ENCODE measurements around the gene BATF3.

Gene BATF3

GRCh38 chr1:212675675-212676074 lies 24.0 kb downstream of the BATF3 start:
- Histone ChIP-seq H3K9me3 (ENCODE audit: control insufficient read depth, low read length) (no peaks in the 10 kb centered on the region), H3K36me3 (ENCODE audit: control insufficient read depth, insufficient read depth, low read length) (no peaks in the 10 kb centered on the region), H3K4me3 (ENCODE audit: low read length) (no peak overlapping the region), H3K4me1 (ENCODE audit: control insufficient read depth, insufficient read depth, low read length) (no peaks in the 10 kb centered on the region), H3K9ac (ENCODE audit: low read length) (no peak overlapping the region), H3K27me3 (ENCODE audit: control insufficient read depth, insufficient read depth, low read length) (no peaks in the 10 kb centered on the region)

- Histone ChIP-seq H3K36me3 (ENCODE audit: control insufficient read depth, insufficient read depth, low read length) (no peaks in the 10 kb centered on the region), H3K27me3 (ENCODE audit: control insufficient read depth, insufficient read depth, low read length) (no peaks in the 10 kb centered on the region), H3K4me3 (ENCODE audit: low read length) (no peak overlapping the region), H3K4me1 (ENCODE audit: control insufficient read depth, insufficient read depth, low read length) (no peaks in the 10 kb centered on the region), H3K9ac (ENCODE audit: low read length) (no peak overlapping the region), H3K9me3 (ENCODE audit: control insufficient read depth, low read length) (no peaks in the 10 kb centered on the region)
Observed at GRCh38 chr1:212674872-212675271, 24.8 kb downstream of the BATF3 start.

- H3K4me1 ChIP-seq (ENCODE audit: control insufficient read depth, insufficient read depth, low read length): peaks cover 5% of the 10 kb centered on the region
- H3K9ac ChIP-seq (ENCODE audit: low read length): no peak overlapping the region
- H3K9me3 ChIP-seq (ENCODE audit: control insufficient read depth, low read length): no peaks in the 10 kb centered on the region
- no peak overlapping the region for H3K4me3 ChIP-seq (ENCODE audit: low read length)
- no peaks in the 10 kb centered on the region for H3K27me3 ChIP-seq (ENCODE audit: control insufficient read depth, insufficient read depth, low read length)
- no peaks in the 10 kb centered on the region for H3K36me3 ChIP-seq (ENCODE audit: control insufficient read depth, insufficient read depth, low read length)
Observed at GRCh38 chr1:212671342-212672031, 28.2 kb downstream of the BATF3 start.

GRCh38 chr1:212670882-212671281 lies 28.8 kb downstream of the BATF3 start:
- H3K4me3 ChIP-seq (ENCODE audit: low read length): no peak overlapping the region
- H3K9ac ChIP-seq (ENCODE audit: low read length): no peak overlapping the region
- H3K4me1 ChIP-seq (ENCODE audit: control insufficient read depth, insufficient read depth, low read length): peaks cover 5% of the 10 kb centered on the region
- no peaks in the 10 kb centered on the region for H3K9me3 ChIP-seq (ENCODE audit: control insufficient read depth, low read length)
- H3K27me3 ChIP-seq (ENCODE audit: control insufficient read depth, insufficient read depth, low read length): peaks cover 4% of the 10 kb centered on the region
- H3K36me3 ChIP-seq (ENCODE audit: control insufficient read depth, insufficient read depth, low read length): no peaks in the 10 kb centered on the region

- H3K4me1 ChIP-seq (ENCODE audit: control insufficient read depth, insufficient read depth, low read length): peaks cover 10% of the 10 kb centered on the region
Observed at GRCh38 chr1:212670301-212670700, 29.3 kb downstream of the BATF3 start.

GRCh38 chr1:212669600-212669999 lies 30.0 kb downstream of the BATF3 start:
- H3K36me3 ChIP-seq (ENCODE audit: control insufficient read depth, insufficient read depth, low read length): no peaks in the 10 kb centered on the region
- no peak overlapping the region for H3K4me3 ChIP-seq (ENCODE audit: low read length)
- H3K4me1 ChIP-seq (ENCODE audit: control insufficient read depth, insufficient read depth, low read length): peaks cover 10% of the 10 kb centered on the region
- peaks cover 6% of the 10 kb centered on the region for H3K27me3 ChIP-seq (ENCODE audit: control insufficient read depth, insufficient read depth, low read length)
- H3K9me3 ChIP-seq (ENCODE audit: control insufficient read depth, low read length): no peaks in the 10 kb centered on the region
- H3K9ac ChIP-seq (ENCODE audit: low read length): no peak overlapping the region

More at GRCh38 chr1:212670301-212670700, 29.3 kb downstream of the BATF3 start:
- H3K9ac ChIP-seq (ENCODE audit: low read length): no peak overlapping the region
- H3K27me3 ChIP-seq (ENCODE audit: control insufficient read depth, insufficient read depth, low read length): peaks cover 6% of the 10 kb centered on the region
- H3K4me3 ChIP-seq (ENCODE audit: low read length): no peak overlapping the region
- H3K36me3 ChIP-seq (ENCODE audit: control insufficient read depth, insufficient read depth, low read length): no peaks in the 10 kb centered on the region
- H3K9me3 ChIP-seq (ENCODE audit: control insufficient read depth, low read length): no peaks in the 10 kb centered on the region

- Histone ChIP-seq H3K4me3 (ENCODE audit: low read length) (no peak overlapping the region), H3K9ac (ENCODE audit: low read length) (no peak overlapping the region), H3K9me3 (ENCODE audit: control insufficient read depth, low read length) (no peaks in the 10 kb centered on the region), H3K36me3 (ENCODE audit: control insufficient read depth, insufficient read depth, low read length) (no peaks in the 10 kb centered on the region), H3K4me1 (ENCODE audit: control insufficient read depth, insufficient read depth, low read length) (peaks cover 10% of the 10 kb centered on the region), H3K27me3 (ENCODE audit: control insufficient read depth, insufficient read depth, low read length) (peaks cover 6% of the 10 kb centered on the region)
Observed at GRCh38 chr1:212669102-212669501, 30.5 kb downstream of the BATF3 start.

- Histone ChIP-seq H3K4me1 (ENCODE audit: control insufficient read depth, insufficient read depth, low read length) (peaks cover 10% of the 10 kb centered on the region), H3K9ac (ENCODE audit: low read length) (no peak overlapping the region), H3K36me3 (ENCODE audit: control insufficient read depth, insufficient read depth, low read length) (no peaks in the 10 kb centered on the region), H3K4me3 (ENCODE audit: low read length) (no peak overlapping the region), H3K9me3 (ENCODE audit: control insufficient read depth, low read length) (no peaks in the 10 kb centered on the region), H3K27me3 (ENCODE audit: control insufficient read depth, insufficient read depth, low read length) (peaks cover 6% of the 10 kb centered on the region)
Observed at GRCh38 chr1:212668477-212668876, 31.2 kb downstream of the BATF3 start.

GRCh38 chr1:212667223-212668139 lies 32.2 kb downstream of the BATF3 start:
- Histone ChIP-seq H3K4me3 (ENCODE audit: low read length) (no peak overlapping the region), H3K9ac (ENCODE audit: low read length) (no peak overlapping the region), H3K27me3 (ENCODE audit: control insufficient read depth, insufficient read depth, low read length) (peaks cover 6% of the 10 kb centered on the region), H3K36me3 (ENCODE audit: control insufficient read depth, insufficient read depth, low read length) (no peaks in the 10 kb centered on the region), H3K4me1 (ENCODE audit: control insufficient read depth, insufficient read depth, low read length) (peaks cover 10% of the 10 kb centered on the region), H3K9me3 (ENCODE audit: control insufficient read depth, low read length) (no peaks in the 10 kb centered on the region)

GRCh38 chr1:212666116-212666775 lies 33.4 kb downstream of the BATF3 start:
- no peak overlapping the region for H3K9ac ChIP-seq (ENCODE audit: low read length)
- H3K4me1 ChIP-seq (ENCODE audit: control insufficient read depth, insufficient read depth, low read length): peaks cover 10% of the 10 kb centered on the region

GRCh38 chr1:212665241-212666115 lies 34.2 kb downstream of the BATF3 start:
- peak overlapping the region; percentile 38 for H3K4me3 ChIP-seq (ENCODE audit: low read length)
- no peaks in the 10 kb centered on the region for H3K9me3 ChIP-seq (ENCODE audit: control insufficient read depth, low read length)
- peak overlapping the region; percentile 68 for H3K9ac ChIP-seq (ENCODE audit: low read length)
- peaks cover 10% of the 10 kb centered on the region for H3K4me1 ChIP-seq (ENCODE audit: control insufficient read depth, insufficient read depth, low read length)
- H3K36me3 ChIP-seq (ENCODE audit: control insufficient read depth, insufficient read depth, low read length): no peaks in the 10 kb centered on the region
- peaks cover 6% of the 10 kb centered on the region for H3K27me3 ChIP-seq (ENCODE audit: control insufficient read depth, insufficient read depth, low read length)

More at GRCh38 chr1:212666116-212666775, 33.4 kb downstream of the BATF3 start:
- H3K4me3 ChIP-seq (ENCODE audit: low read length): peak overlapping the region; percentile 38
- H3K9me3 ChIP-seq (ENCODE audit: control insufficient read depth, low read length): no peaks in the 10 kb centered on the region
- H3K36me3 ChIP-seq (ENCODE audit: control insufficient read depth, insufficient read depth, low read length): no peaks in the 10 kb centered on the region
- H3K27me3 ChIP-seq (ENCODE audit: control insufficient read depth, insufficient read depth, low read length): peaks cover 6% of the 10 kb centered on the region
